Measurements from ENCODE around the gene GDF7.

Gene GDF7

DNA sequence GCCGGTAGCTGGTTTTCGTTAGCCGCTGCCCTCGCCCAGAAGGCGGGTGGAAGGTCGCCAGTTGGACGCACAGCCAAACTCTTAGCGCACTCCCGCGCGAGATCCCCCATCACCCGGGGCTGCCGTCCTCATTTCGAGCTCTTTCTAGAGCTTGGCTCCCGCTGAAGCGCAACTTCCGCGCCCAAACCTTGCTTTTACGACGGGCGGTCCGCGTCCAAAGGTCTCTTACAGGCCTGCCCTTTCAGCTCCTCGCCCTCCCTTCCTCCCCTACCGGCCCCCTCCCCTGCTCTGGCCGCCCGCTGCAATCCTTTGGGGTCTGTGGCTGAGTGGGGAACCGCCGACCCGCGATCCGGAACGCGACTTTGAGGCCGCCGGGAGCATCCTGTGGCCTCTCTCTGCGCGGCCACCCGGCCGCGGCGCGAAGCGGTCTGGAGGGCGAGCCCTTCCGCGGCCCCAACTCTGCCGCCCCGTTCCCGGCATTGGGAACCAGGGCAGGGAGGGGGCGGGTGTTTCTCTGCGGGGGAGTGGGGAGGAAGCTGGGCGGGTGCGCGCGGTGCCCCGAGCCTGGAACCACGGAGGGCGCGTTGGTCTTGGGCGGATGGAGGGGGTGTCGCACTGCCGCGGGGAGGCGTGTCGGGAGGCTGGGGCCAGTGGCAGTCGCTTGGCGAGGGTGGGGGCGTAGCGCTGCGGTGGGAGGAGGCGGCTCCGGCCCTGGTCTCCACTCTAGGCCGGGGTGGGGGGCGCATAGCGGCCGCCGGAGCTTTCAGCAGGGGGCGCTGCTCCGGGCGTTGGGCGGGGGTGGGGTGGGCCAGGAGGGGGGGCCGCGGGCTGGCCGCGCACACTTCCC lies at the start of gene GDF7:
GDF7 (plus strand) TSS at position 841 of the 847 bp plus-strand sequence. CDS start 96 bp downstream, outside the sequence.
- DNase-seq (ENCODE audit: low read depth, low spot score), result no peak

- no peak for DNase-seq (ENCODE audit: low read depth, low spot score)
Observed at GRCh38 chr2:20617892-20618467, 49.0 kb upstream of the GDF7 start.

- no peak for DNase-seq (ENCODE audit: low read depth, low spot score)
Observed at GRCh38 chr2:20618468-20618885, 48.5 kb upstream of the GDF7 start.

DNA sequence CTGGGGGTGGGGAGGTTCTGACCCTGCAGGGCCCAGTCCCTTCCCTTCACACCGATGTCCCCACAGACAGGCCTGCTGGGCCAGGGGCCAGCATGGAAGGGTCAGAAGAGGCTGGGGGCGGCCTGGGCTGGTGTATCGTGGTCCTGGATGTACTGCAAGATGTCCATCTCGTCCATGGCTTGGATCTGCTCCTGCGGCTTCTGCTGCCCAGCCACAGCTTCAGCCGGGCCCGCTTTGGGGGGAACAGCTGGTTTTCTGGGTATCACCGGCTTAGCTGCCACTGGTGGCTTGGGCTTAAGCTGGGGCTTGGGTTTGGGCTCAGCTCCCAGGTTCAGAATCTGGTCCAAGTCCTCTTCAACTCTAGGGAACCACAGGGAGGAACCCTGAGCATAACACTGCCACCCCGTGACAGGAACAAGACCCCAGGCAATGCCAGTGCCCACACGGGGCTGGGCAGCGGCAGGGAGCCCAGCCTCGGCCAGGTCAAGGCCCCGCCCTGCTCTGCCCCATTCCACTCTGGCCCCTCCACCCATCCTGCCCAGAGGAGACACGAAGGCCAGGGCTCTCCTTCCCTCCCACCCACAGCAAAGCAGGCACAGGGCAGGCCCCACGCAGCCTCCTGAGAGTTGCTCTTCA lies 47.9 kb upstream of the GDF7 start:
- DNase-seq (ENCODE audit: low read depth, low spot score), result no peak

GRCh38 chr2:20619624-20620024 lies 47.3 kb upstream of the GDF7 start:
- no peak for DNase-seq (ENCODE audit: low read depth, low spot score)

GRCh38 chr2:20620271-20620681 lies 46.7 kb upstream of the GDF7 start:
- no peak for DNase-seq (ENCODE audit: low read depth, low spot score)

DNA sequence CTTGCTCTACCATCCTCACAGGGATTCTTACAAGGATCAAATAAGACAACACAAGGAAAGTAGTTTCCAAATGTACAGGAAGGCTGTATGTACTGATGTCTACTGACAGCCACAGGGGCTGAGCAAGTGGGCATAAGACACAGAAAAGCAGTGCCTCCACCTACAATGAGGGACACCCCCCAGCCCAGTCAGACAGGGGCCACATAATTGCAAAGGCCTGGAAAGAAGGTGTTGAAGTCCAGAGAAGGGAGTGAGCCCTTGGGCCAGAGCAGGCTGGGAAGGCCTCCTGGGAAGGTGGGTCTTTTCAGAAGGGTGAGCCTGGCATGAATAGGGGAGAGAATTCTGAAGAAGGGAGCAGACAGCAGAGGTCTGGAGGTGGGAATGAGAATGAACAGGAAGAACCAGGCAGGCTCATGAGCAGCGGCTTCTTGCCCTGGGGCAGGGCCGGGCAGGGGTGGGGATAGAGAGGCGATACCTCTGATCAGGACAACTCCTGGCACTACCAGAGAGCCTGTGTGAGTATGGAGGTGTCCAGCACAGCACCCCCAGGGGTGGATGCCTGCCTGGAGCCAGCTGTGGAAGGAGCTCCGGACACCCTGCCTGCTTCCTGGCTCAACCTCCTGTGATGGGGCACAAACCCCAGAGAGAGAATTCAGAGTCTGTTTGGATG lies 46.1 kb upstream of the GDF7 start:
- no peak for DNase-seq (ENCODE audit: low read depth, low spot score)

GRCh38 chr2:20621366-20622295 lies 45.3 kb upstream of the GDF7 start:
- DNase-seq (ENCODE audit: low read depth, low spot score), result no peak

GRCh38 chr2:20622296-20622686 lies 44.7 kb upstream of the GDF7 start:
- DNase-seq (ENCODE audit: low read depth, low spot score), result no peak

- no peak for DNase-seq (ENCODE audit: low read depth, low spot score)
Observed at GRCh38 chr2:20622731-20623130, 44.2 kb upstream of the GDF7 start.

- DNase-seq (ENCODE audit: low read depth, low spot score), result no peak
Observed at GRCh38 chr2:20623241-20623640, 43.7 kb upstream of the GDF7 start.

DNA sequence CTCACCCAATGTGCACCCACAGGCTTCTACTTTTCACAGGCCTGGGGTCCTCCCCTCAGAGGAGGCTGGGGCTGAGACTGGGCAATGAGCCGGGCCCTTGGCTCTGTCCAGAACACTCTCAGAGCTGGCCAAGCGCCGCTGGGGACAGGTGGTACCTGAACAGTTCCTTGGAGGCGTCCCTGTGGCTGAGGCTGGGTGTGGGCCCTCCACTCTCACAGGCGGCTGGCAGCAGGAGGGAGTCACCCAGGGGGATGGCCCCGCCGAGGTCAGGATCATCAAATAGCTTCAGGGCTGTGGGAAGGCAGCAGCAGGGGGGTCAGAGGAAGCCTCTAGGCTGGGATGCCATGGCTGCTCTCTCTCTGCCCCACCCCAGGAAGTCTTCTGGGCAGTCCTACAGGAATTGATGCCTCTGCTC lies 43.2 kb upstream of the GDF7 start:
- no peak for DNase-seq (ENCODE audit: low read depth, low spot score)

- DNase-seq (ENCODE audit: low read depth, low spot score), result no peak
Observed at GRCh38 chr2:20624156-20624883, 42.6 kb upstream of the GDF7 start.

DNA sequence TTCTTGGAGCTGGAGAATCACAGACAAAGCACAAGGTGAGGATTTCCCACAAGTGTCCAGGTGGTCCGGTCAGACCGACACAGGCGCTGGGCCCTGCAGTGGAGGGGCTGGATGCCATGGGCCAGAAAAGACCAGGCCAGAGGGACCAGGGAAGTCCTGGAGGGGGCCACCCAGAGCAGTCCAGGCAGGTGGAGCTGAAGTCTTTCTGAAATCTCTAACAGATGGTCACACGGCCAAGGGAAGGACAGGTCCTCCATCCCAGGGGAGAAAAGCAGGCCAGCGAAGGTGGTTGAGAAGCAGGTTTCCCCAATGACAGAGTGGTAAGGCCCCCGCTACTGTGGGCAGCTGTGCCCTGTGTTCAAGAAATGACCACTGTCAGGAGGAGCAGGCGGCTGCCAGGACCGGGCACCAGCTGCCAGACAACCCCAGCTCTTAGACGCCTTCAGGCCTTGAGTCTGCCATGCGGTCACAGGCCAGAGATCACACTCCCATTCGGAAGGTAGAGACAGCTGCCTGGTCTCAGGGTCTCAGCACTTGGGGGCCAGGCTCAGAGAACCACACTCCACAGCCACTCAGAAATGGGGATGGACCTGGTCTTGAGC lies 42.0 kb upstream of the GDF7 start:
- no peak for DNase-seq (ENCODE audit: low read depth, low spot score)

GRCh38 chr2:20625491-20626391 lies 41.2 kb upstream of the GDF7 start:
- no peak for DNase-seq (ENCODE audit: low read depth, low spot score)

GRCh38 chr2:20626392-20626697 lies 40.6 kb upstream of the GDF7 start:
- DNase-seq (ENCODE audit: low read depth, low spot score), result no peak

DNA sequence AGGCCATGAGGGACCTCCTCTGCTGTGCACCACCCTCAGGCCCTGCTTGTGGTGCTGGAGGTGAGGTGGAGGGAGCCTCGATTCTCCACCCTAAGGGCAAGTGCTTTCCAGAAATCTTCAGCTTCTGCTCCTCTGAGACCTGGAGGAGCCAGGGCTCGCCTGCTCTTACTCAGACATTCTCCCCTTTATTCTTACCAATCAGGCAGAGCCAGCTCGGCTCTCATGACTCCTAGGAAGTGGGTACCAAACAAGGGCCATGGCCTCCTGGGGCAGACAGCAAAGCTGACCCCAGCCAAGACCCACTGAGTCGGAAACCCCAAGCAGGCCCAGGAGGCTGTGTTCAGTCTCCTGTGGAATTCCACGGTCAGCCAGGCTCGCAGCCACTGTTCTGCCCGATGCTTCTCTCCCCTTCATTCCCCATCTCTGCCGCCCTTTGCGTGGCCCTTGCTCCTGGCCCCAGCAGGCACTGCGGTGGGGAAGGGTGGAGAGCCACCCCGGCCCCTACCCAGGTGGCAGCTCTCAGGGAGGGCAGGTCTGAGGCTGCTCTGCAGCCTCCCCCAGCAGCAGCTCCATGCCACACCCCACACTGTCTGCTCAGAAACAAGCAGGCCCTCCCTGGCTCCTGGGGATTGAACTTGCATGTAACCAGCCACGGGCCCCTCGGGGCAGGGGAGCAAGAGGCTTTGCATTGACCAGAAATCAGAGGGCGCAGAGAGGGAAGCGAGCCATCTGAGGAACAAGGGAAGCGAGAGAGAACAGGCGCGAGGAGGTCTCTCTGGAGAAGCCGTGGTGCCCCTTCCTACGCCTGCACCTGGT lies 40.0 kb upstream of the GDF7 start:
- no peak for DNase-seq (ENCODE audit: low read depth, low spot score)

DNA sequence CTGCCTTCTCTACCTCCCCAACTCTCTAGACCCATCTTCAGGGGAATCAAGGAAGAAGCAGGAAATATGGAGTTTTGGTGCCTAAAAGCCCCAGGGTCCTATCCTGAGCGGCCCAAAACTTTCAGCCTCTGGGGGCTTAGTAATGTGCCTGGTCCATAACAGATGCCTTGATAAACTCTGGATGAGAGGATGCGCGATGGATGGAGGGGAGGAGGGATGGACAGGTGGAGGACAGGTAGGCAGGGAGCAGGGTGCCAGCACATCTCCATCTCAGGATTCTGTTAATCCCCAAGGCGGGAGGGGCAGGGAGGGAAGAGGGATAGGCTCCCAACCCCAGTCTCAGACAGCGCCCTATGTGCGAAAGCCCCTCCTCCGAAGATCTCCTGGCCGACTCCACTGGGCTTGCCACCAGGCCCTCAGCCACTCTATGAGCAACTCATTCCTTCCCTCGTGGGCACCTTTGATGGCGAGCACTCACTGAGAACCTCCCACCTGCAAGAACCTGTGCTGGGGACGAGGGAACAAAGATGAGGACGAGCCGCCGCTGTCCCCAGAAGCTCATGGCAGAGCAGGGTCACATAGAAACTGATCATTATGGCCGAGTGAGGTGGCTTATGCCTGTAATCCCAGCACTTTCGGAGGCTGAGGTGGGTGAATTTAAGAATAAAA lies 39.1 kb upstream of the GDF7 start:
- no peak for DNase-seq (ENCODE audit: low read depth, low spot score)

All from activated CD4-positive, CD25-positive, alpha-beta regulatory T cell treated with anti-CD3 and anti-CD28 coated beads, Interleukin-2, amount 50 U/mL, for 16 hours (primary cell).